DND-41 (cell line): ENCODE data around the gene ACVRL1.

Experiments used
- EZH2 ChIP-seq: IDR thresholded peaks from 3 replicates; pipeline ENCODE4 v1.6.1; 2012; ENCODE audit warnings: borderline replicate concordance, low read depth, mild to moderate bottlenecking, moderate library complexity, low read length, inconsistent platforms; ENCODE audit not compliant: severe bottlenecking
- TF ChIP-seq, protein P1 (sequence below): IDR thresholded peaks from 2 replicates; pipeline ENCODE4 v1.5.1; 2012; ENCODE audit warnings: borderline replicate concordance, low read length, moderate library complexity, mild to moderate bottlenecking; ENCODE audit not compliant: poor library complexity, severe bottlenecking; ENCODE audit errors: extremely low read depth

- TF ChIP-seq, protein P1, sequence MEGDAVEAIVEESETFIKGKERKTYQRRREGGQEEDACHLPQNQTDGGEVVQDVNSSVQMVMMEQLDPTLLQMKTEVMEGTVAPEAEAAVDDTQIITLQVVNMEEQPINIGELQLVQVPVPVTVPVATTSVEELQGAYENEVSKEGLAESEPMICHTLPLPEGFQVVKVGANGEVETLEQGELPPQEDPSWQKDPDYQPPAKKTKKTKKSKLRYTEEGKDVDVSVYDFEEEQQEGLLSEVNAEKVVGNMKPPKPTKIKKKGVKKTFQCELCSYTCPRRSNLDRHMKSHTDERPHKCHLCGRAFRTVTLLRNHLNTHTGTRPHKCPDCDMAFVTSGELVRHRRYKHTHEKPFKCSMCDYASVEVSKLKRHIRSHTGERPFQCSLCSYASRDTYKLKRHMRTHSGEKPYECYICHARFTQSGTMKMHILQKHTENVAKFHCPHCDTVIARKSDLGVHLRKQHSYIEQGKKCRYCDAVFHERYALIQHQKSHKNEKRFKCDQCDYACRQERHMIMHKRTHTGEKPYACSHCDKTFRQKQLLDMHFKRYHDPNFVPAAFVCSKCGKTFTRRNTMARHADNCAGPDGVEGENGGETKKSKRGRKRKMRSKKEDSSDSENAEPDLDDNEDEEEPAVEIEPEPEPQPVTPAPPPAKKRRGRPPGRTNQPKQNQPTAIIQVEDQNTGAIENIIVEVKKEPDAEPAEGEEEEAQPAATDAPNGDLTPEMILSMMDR, result no peak
- TF ChIP-seq EZH2, result no peak
Measured at GRCh38 chr12:51915951-51916350, 8.6 kb downstream of the ACVRL1 start.
